ENCODE measurements around the gene SCUBE2. TPM values are rescaled to one million over a fixed set of nuclear protein-coding genes. Genes with fewer than 3 reads are reported as not detected.
"Not testable (repeated sequence)": the region's sequence is repeated elsewhere in the genome, so short reads cannot be mapped to it uniquely, and the experiment has no call there.

Gene SCUBE2
- total RNA-seq, 3 donors from 2014 or later (not counting 1 experiment from before 2014, with no cell fraction given): not detected

DNA sequence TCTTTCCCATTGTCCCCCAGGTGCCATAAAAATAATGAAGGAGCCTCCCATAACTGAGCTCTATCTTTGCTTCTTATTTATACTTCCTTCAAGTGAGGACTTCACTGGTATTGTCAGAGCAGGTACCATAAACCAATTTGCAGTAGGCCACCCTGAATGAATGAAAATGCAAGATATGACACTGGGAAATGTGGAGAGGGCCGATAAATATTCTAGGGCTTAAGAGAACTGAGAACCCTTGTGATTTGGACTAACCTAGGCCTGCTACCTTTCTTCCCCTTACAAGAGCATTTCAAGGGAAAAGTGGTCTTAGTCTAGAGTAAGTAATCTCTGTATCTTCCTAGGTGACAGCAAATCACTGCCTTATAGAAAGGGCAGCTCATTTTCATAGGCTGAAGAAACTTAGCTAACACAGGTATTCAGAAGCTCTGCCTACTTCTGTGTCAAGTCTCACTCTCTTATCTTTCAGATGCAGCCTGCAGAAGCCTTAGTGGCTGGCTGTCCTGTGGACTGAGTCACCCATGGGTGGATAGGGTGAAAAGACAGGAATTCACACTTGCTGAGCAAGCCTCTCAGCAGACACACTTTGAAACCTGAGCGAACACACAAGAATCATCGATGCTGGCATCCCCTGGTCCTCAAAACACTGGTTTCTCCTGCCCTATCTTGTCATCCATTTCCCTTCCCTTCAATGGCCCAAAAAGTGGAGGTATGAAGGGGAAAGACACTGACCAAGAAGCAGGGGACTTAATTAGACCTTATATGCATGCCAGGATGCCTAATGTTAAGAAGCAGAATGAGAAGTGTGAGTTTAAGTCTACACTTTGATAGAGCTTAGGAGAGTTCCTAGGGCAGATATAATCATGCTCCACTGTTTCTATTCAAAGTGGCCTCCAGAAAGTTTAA lies 102.8 kb downstream of the SCUBE2 start:
- no peak overlapping the region for H3K4me3 ChIP-seq (ENCODE audit: low read length)
- H3K4me3 Mint-ChIP-seq: no peak overlapping the region
- no peak overlapping the region for H3K27ac ChIP-seq (ENCODE audit: low read length)
- H3K27me3 Mint-ChIP-seq (ENCODE audit: low read depth in 2 of 2): peaks cover 3 to 7% of the 10 kb centered on the region in 2 donors
- H3K9me3 Mint-ChIP-seq: no peaks in the 10 kb centered on the region
- ATAC-seq: peak in 2 of 3 donors; percentile 43 to 92
- no peaks in the 10 kb centered on the region for H3K27me3 ChIP-seq (ENCODE audit: control insufficient read depth, insufficient read depth, low read length)
- H3K4me1 ChIP-seq (ENCODE audit: control insufficient read depth, insufficient read depth, low read length): no peaks in the 10 kb centered on the region
- DNase-seq: no peak
- TF ChIP-seq, protein P1, sequence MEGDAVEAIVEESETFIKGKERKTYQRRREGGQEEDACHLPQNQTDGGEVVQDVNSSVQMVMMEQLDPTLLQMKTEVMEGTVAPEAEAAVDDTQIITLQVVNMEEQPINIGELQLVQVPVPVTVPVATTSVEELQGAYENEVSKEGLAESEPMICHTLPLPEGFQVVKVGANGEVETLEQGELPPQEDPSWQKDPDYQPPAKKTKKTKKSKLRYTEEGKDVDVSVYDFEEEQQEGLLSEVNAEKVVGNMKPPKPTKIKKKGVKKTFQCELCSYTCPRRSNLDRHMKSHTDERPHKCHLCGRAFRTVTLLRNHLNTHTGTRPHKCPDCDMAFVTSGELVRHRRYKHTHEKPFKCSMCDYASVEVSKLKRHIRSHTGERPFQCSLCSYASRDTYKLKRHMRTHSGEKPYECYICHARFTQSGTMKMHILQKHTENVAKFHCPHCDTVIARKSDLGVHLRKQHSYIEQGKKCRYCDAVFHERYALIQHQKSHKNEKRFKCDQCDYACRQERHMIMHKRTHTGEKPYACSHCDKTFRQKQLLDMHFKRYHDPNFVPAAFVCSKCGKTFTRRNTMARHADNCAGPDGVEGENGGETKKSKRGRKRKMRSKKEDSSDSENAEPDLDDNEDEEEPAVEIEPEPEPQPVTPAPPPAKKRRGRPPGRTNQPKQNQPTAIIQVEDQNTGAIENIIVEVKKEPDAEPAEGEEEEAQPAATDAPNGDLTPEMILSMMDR (IDR thresholded peaks at IDR 0.05): no peak
- H3K36me3 ChIP-seq (ENCODE audit: control insufficient read depth, insufficient read depth, low read length): no peaks in the 10 kb centered on the region
- H3K4me1 Mint-ChIP-seq: peaks cover 0 to 25% of the 10 kb centered on the region in 2 donors
- H3K9me3 ChIP-seq (ENCODE audit: control insufficient read depth, insufficient read depth, low read length): no peaks in the 10 kb centered on the region
- H3K27ac Mint-ChIP-seq: peak overlapping the region in 1 of 2 donors; percentile 61
- 82% methylated on average over 2 of the region's 3 CpGs for WGBS (ENCODE audit: insufficient coverage)
- intact Hi-C loops (cut with micrococcal nuclease): no loop called here
- H3K36me3 Mint-ChIP-seq: no peaks in the 10 kb centered on the region

DNA sequence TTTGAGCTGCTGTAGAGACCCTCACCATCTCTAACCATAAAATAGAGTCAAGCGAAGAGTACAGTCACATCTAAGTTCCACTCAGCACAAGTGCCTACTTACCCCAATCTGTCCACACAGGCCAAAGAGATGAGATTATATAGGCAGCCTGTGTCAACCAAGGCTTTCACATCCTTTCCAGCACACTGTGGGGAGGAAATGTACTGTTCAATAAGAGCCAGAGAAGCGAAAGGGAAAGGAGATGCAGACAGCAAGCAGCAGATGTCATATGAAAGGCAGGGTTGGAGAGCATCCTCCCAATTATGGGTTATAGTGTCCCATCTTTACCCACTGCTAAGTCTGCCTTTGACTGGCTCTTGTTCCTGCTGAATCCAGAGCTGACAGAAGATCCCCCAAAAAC lies 104.0 kb downstream of the SCUBE2 start:
- ATAC-seq (peak in 1 of 3 donors; percentile 24), DNase-seq (no peak)
- H3K36me3 ChIP-seq (ENCODE audit: control insufficient read depth, insufficient read depth, low read length): no peaks in the 10 kb centered on the region
- Mint-ChIP-seq H3K4me3 (no peak overlapping the region), H3K27me3 (ENCODE audit: low read depth in 2 of 2) (peaks cover 3 to 7% of the 10 kb centered on the region in 2 donors), H3K36me3 (no peaks in the 10 kb centered on the region), H3K9me3 (no peaks in the 10 kb centered on the region), H3K27ac (peak overlapping the region in 1 of 2 donors; percentile 15), H3K4me1 (peaks cover 0 to 25% of the 10 kb centered on the region in 2 donors)
- no peak overlapping the region for H3K4me3 ChIP-seq (ENCODE audit: low read length)
- no peaks in the 10 kb centered on the region for H3K4me1 ChIP-seq (ENCODE audit: control insufficient read depth, insufficient read depth, low read length)
- 100% methylated on average over 1 of the region's 2 CpGs for WGBS (ENCODE audit: insufficient coverage)
- no peaks in the 10 kb centered on the region for H3K27me3 ChIP-seq (ENCODE audit: control insufficient read depth, insufficient read depth, low read length)
- TF ChIP-seq, protein P1 (IDR thresholded peaks at IDR 0.05): no peak
- H3K27ac ChIP-seq (ENCODE audit: low read length): no peak overlapping the region
- no peaks in the 10 kb centered on the region for H3K9me3 ChIP-seq (ENCODE audit: control insufficient read depth, insufficient read depth, low read length)
- intact Hi-C loops (cut with micrococcal nuclease): no loop called here

DNA sequence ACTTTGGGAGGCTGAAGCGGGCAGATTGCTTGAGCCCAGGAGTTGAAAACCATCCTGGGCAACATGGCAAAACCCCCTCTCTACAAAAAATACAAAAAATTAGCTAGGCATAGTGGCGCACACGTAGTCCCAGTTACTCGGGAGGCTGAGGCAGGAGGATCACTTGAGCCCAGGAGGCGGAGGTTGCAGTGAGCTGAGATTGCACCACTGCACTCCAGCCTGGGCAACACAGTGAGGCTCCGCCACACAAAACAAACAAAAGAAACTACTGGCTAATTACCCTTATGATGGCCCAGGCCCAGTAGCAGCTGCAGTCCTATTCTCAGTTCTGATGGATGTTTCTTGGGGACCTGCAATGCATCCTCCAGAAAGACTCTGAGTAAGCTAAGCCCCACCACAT lies 104.6 kb downstream of the SCUBE2 start:
- WGBS (ENCODE audit: insufficient coverage): 88% methylated on average over 6 of the region's 6 CpGs
- H3K27me3 ChIP-seq (ENCODE audit: control insufficient read depth, insufficient read depth, low read length); DNase-seq; H3K4me1 ChIP-seq (ENCODE audit: control insufficient read depth, insufficient read depth, low read length); H3K9me3 ChIP-seq (ENCODE audit: control insufficient read depth, insufficient read depth, low read length); H3K9me3 Mint-ChIP-seq; H3K4me3 Mint-ChIP-seq; intact Hi-C loops (cut with micrococcal nuclease); H3K27me3 Mint-ChIP-seq (ENCODE audit: low read depth in 2 of 2); H3K27ac ChIP-seq (ENCODE audit: low read length); H3K4me3 ChIP-seq (ENCODE audit: low read length); ATAC-seq; H3K36me3 ChIP-seq (ENCODE audit: control insufficient read depth, insufficient read depth, low read length); H3K27ac Mint-ChIP-seq; H3K36me3 Mint-ChIP-seq: not testable (repeated sequence)
- H3K4me1 Mint-ChIP-seq: peaks cover 0 to 25% of the 10 kb centered on the region in 2 donors

- Mint-ChIP-seq H3K27ac (no peak overlapping the region), H3K9me3 (no peaks in the 10 kb centered on the region), H3K36me3 (no peaks in the 10 kb centered on the region), H3K4me1 (peaks cover 0 to 25% of the 10 kb centered on the region in 2 donors), H3K27me3 (ENCODE audit: low read depth in 2 of 2) (peaks cover 0 to 7% of the 10 kb centered on the region in 2 donors), H3K4me3 (no peak overlapping the region)
- DNase-seq: no peak
- intact Hi-C loops (cut with micrococcal nuclease): no loop called here
- 83% methylated on average over 5 of the region's 5 CpGs for WGBS (ENCODE audit: insufficient coverage)
- TF ChIP-seq, protein P1 (IDR thresholded peaks at IDR 0.05): no peak
- Histone ChIP-seq H3K4me3 (ENCODE audit: low read length) (no peak overlapping the region), H3K9me3 (ENCODE audit: control insufficient read depth, insufficient read depth, low read length) (no peaks in the 10 kb centered on the region), H3K27ac (ENCODE audit: low read length) (no peak overlapping the region), H3K36me3 (ENCODE audit: control insufficient read depth, insufficient read depth, low read length) (no peaks in the 10 kb centered on the region), H3K27me3 (ENCODE audit: control insufficient read depth, insufficient read depth, low read length) (no peaks in the 10 kb centered on the region), H3K4me1 (ENCODE audit: control insufficient read depth, insufficient read depth, low read length) (no peaks in the 10 kb centered on the region)
- ATAC-seq: no peak
These were observed 105.9 kb downstream of the SCUBE2 start for GRCh38 chr11:8985462-8985861.

Data from natural killer cell (primary cell).